ENCODE measurements around the gene VPS51. TPM values are rescaled to one million over a fixed set of nuclear protein-coding genes. Genes with fewer than 3 reads are reported as not detected.

VPS51 gene
- polyA plus RNA-seq, 2 donors = 62.3 to 70.4 TPM

GRCh38 chr11:65085446-65085845 lies 10.6 kb upstream of the VPS51 start:
- H3K36me3 ChIP-seq (ENCODE audit: control insufficient read depth in 2 of 2, insufficient read depth in 2 of 2, low read length in 1 of 2) = peaks cover 19 to 29% of the 10 kb centered on the region in 2 donors
- H3K27me3 ChIP-seq (ENCODE audit: control insufficient read depth in 1 of 2, insufficient read depth in 2 of 2, low read length in 2 of 2) = no peaks in the 10 kb centered on the region
- H3K27ac ChIP-seq (ENCODE audit: low read depth in 2 of 2, low read length in 1 of 2) = no peak overlapping the region
- peaks cover 0 to 3% of the 10 kb centered on the region in 2 donors for H3K4me1 ChIP-seq (ENCODE audit: control insufficient read depth in 2 of 2, insufficient read depth in 2 of 2, low read length in 1 of 2)
- H3K4me3 ChIP-seq (ENCODE audit: low read depth in 1 of 2, low read length in 2 of 2) = no peak overlapping the region
- WGBS, 2 donors = 78 to 91% methylated on average over 4 of the region's 4 CpGs
- H3K9me3 ChIP-seq (ENCODE audit: control insufficient read depth in 2 of 2, insufficient read depth in 1 of 2, low read depth in 1 of 2, low read length in 1 of 2) = no peaks in the 10 kb centered on the region

- Histone ChIP-seq H3K27me3 (ENCODE audit: control insufficient read depth in 1 of 2, insufficient read depth in 2 of 2, low read length in 2 of 2) (no peaks in the 10 kb centered on the region), H3K27ac (ENCODE audit: low read depth in 2 of 2, low read length in 1 of 2) (no peak overlapping the region), H3K36me3 (ENCODE audit: control insufficient read depth in 2 of 2, insufficient read depth in 2 of 2, low read length in 1 of 2) (peaks cover 19 to 29% of the 10 kb centered on the region in 2 donors), H3K9me3 (ENCODE audit: control insufficient read depth in 2 of 2, insufficient read depth in 1 of 2, low read depth in 1 of 2, low read length in 1 of 2) (no peaks in the 10 kb centered on the region), H3K4me3 (ENCODE audit: low read depth in 1 of 2, low read length in 2 of 2) (no peak overlapping the region), H3K4me1 (ENCODE audit: control insufficient read depth in 2 of 2, insufficient read depth in 2 of 2, low read length in 1 of 2) (peaks cover 0 to 3% of the 10 kb centered on the region in 2 donors)
- WGBS, 2 donors = 90 to 95% methylated on average over 9 of the region's 9 CpGs
Measured at GRCh38 chr11:65086809-65087208, 9.2 kb upstream of the VPS51 start.

- Histone ChIP-seq H3K27me3 (ENCODE audit: control insufficient read depth in 1 of 2, insufficient read depth in 2 of 2, low read length in 2 of 2) (no peaks in the 10 kb centered on the region), H3K4me3 (ENCODE audit: low read depth in 1 of 2, low read length in 2 of 2) (no peak overlapping the region), H3K36me3 (ENCODE audit: control insufficient read depth in 2 of 2, insufficient read depth in 2 of 2, low read length in 1 of 2) (peaks cover 19 to 29% of the 10 kb centered on the region in 2 donors), H3K4me1 (ENCODE audit: control insufficient read depth in 2 of 2, insufficient read depth in 2 of 2, low read length in 1 of 2) (peaks cover 0 to 3% of the 10 kb centered on the region in 2 donors), H3K9me3 (ENCODE audit: control insufficient read depth in 2 of 2, insufficient read depth in 1 of 2, low read depth in 1 of 2, low read length in 1 of 2) (no peaks in the 10 kb centered on the region), H3K27ac (ENCODE audit: low read depth in 2 of 2, low read length in 1 of 2) (no peak overlapping the region)
- 84 to 90% methylated on average over 11 of the region's 11 CpGs for WGBS, 2 donors
Measured at GRCh38 chr11:65087216-65087615, 8.8 kb upstream of the VPS51 start.

GRCh38 chr11:65087827-65088226 lies 8.2 kb upstream of the VPS51 start:
- H3K36me3 ChIP-seq (ENCODE audit: control insufficient read depth in 2 of 2, insufficient read depth in 2 of 2, low read length in 1 of 2) = peaks cover 19 to 29% of the 10 kb centered on the region in 2 donors
- no peaks in the 10 kb centered on the region for H3K9me3 ChIP-seq (ENCODE audit: control insufficient read depth in 2 of 2, insufficient read depth in 1 of 2, low read depth in 1 of 2, low read length in 1 of 2)
- no peak overlapping the region for H3K4me3 ChIP-seq (ENCODE audit: low read depth in 1 of 2, low read length in 2 of 2)
- H3K4me1 ChIP-seq (ENCODE audit: control insufficient read depth in 2 of 2, insufficient read depth in 2 of 2, low read length in 1 of 2) = peaks cover 0 to 3% of the 10 kb centered on the region in 2 donors
- no peak overlapping the region for H3K27ac ChIP-seq (ENCODE audit: low read depth in 2 of 2, low read length in 1 of 2)
- 95 to 97% methylated on average over 14 to 15 of the region's 15 CpGs for WGBS, 2 donors
- no peaks in the 10 kb centered on the region for H3K27me3 ChIP-seq (ENCODE audit: control insufficient read depth in 1 of 2, insufficient read depth in 2 of 2, low read length in 2 of 2)

- peaks cover 19 to 29% of the 10 kb centered on the region in 2 donors for H3K36me3 ChIP-seq (ENCODE audit: control insufficient read depth in 2 of 2, insufficient read depth in 2 of 2, low read length in 1 of 2)
- H3K4me1 ChIP-seq (ENCODE audit: control insufficient read depth in 2 of 2, insufficient read depth in 2 of 2, low read length in 1 of 2) = peaks cover 0 to 3% of the 10 kb centered on the region in 2 donors
- H3K9me3 ChIP-seq (ENCODE audit: control insufficient read depth in 2 of 2, insufficient read depth in 1 of 2, low read depth in 1 of 2, low read length in 1 of 2) = no peaks in the 10 kb centered on the region
- H3K4me3 ChIP-seq (ENCODE audit: low read depth in 1 of 2, low read length in 2 of 2) = no peak overlapping the region
- H3K27me3 ChIP-seq (ENCODE audit: control insufficient read depth in 1 of 2, insufficient read depth in 2 of 2, low read length in 2 of 2) = no peaks in the 10 kb centered on the region
- 94% methylated on average over 4 of the region's 4 CpGs for WGBS, 2 donors
- no peak overlapping the region for H3K27ac ChIP-seq (ENCODE audit: low read depth in 2 of 2, low read length in 1 of 2)
Measured at GRCh38 chr11:65089621-65090020, 6.4 kb upstream of the VPS51 start.

- Histone ChIP-seq H3K9me3 (ENCODE audit: control insufficient read depth in 2 of 2, insufficient read depth in 1 of 2, low read depth in 1 of 2, low read length in 1 of 2) (no peaks in the 10 kb centered on the region), H3K36me3 (ENCODE audit: control insufficient read depth in 2 of 2, insufficient read depth in 2 of 2, low read length in 1 of 2) (peaks cover 19 to 29% of the 10 kb centered on the region in 2 donors), H3K4me3 (ENCODE audit: low read depth in 1 of 2, low read length in 2 of 2) (no peak overlapping the region), H3K27me3 (ENCODE audit: control insufficient read depth in 1 of 2, insufficient read depth in 2 of 2, low read length in 2 of 2) (no peaks in the 10 kb centered on the region), H3K4me1 (ENCODE audit: control insufficient read depth in 2 of 2, insufficient read depth in 2 of 2, low read length in 1 of 2) (peaks cover 0 to 2% of the 10 kb centered on the region in 2 donors), H3K27ac (ENCODE audit: low read depth in 2 of 2, low read length in 1 of 2) (no peak overlapping the region)
- WGBS, 2 donors = 97% methylated on average over 4 of the region's 4 CpGs
Measured at GRCh38 chr11:65090628-65091027, 5.4 kb upstream of the VPS51 start.

- H3K9me3 ChIP-seq (ENCODE audit: control insufficient read depth in 2 of 2, insufficient read depth in 1 of 2, low read depth in 1 of 2, low read length in 1 of 2) = no peaks in the 10 kb centered on the region
- H3K27ac ChIP-seq (ENCODE audit: low read depth in 2 of 2, low read length in 1 of 2) = peak overlapping the region; percentile 94 to 96
- WGBS, 2 donors = 69 to 79% methylated on average over 22 of the region's 22 CpGs
- H3K36me3 ChIP-seq (ENCODE audit: control insufficient read depth in 2 of 2, insufficient read depth in 2 of 2, low read length in 1 of 2) = peaks cover 0 to 4% of the 10 kb centered on the region in 2 donors
- no peaks in the 10 kb centered on the region for H3K27me3 ChIP-seq (ENCODE audit: control insufficient read depth in 1 of 2, insufficient read depth in 2 of 2, low read length in 2 of 2)
- H3K4me1 ChIP-seq (ENCODE audit: control insufficient read depth in 2 of 2, insufficient read depth in 2 of 2, low read length in 1 of 2) = peaks cover 0 to 11% of the 10 kb centered on the region in 2 donors
- H3K4me3 ChIP-seq (ENCODE audit: low read depth in 1 of 2, low read length in 2 of 2) = no peak overlapping the region
Measured at GRCh38 chr11:65095427-65095826, 587 bp upstream of the VPS51 start.

GRCh38 chr11:65096926-65097325 lies 912 bp downstream of the VPS51 start:
- 30 to 34% methylated on average over 8 of the region's 8 CpGs for WGBS, 2 donors
- peak overlapping the region; percentile 94 to 96 for H3K27ac ChIP-seq (ENCODE audit: low read depth in 2 of 2, low read length in 1 of 2)
- peaks cover 0 to 4% of the 10 kb centered on the region in 2 donors for H3K36me3 ChIP-seq (ENCODE audit: control insufficient read depth in 2 of 2, insufficient read depth in 2 of 2, low read length in 1 of 2)
- H3K27me3 ChIP-seq (ENCODE audit: control insufficient read depth in 1 of 2, insufficient read depth in 2 of 2, low read length in 2 of 2) = no peaks in the 10 kb centered on the region
- H3K4me3 ChIP-seq (ENCODE audit: low read depth in 1 of 2, low read length in 2 of 2) = peak overlapping the region; percentile 70 to 93
- peaks cover 0 to 11% of the 10 kb centered on the region in 2 donors for H3K4me1 ChIP-seq (ENCODE audit: control insufficient read depth in 2 of 2, insufficient read depth in 2 of 2, low read length in 1 of 2)
- H3K9me3 ChIP-seq (ENCODE audit: control insufficient read depth in 2 of 2, insufficient read depth in 1 of 2, low read depth in 1 of 2, low read length in 1 of 2) = no peaks in the 10 kb centered on the region

DNA sequence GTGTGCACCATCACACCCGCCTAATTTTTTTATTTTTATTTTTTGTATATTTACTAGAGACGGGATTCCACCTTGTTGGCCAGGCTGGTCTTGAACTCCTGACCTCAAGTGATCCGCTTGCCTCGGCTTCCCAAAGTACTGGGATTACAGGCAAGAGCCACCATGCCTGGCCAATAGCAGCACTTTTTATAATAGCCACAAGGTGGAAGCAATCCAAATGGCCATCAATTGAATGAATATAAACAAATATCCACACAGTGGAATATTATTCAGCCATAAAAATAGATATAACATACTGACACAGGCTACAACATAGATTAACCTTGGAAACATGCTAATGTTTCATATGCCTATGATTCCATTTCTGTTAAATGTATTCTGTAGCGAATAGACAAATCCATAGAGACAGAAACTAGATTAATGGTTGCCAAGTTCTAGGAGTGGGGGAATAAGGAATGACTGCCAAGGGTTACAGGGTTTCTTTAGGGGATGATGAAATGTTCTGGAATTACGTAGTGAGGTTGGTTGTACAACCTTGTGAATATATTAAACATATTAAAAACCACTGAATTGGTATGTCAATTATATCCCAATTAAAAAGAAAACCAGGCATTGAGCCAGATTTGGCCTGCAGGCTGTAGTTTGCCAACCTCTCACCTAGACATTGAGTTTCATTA lies 4.8 kb downstream of the VPS51 start:
- no peaks in the 10 kb centered on the region for H3K27me3 ChIP-seq (ENCODE audit: control insufficient read depth in 1 of 2, insufficient read depth in 2 of 2, low read length in 2 of 2)
- peaks cover 0 to 4% of the 10 kb centered on the region in 2 donors for H3K36me3 ChIP-seq (ENCODE audit: control insufficient read depth in 2 of 2, insufficient read depth in 2 of 2, low read length in 1 of 2)
- no peak overlapping the region for H3K4me3 ChIP-seq (ENCODE audit: low read depth in 1 of 2, low read length in 2 of 2)
- H3K27ac ChIP-seq (ENCODE audit: low read depth in 2 of 2, low read length in 1 of 2) = peak overlapping the region in 1 of 2 donors; percentile 49
- 81 to 82% methylated on average over 6 of the region's 6 CpGs for WGBS, 2 donors
- peaks cover 0 to 7% of the 10 kb centered on the region in 2 donors for H3K4me1 ChIP-seq (ENCODE audit: control insufficient read depth in 2 of 2, insufficient read depth in 2 of 2, low read length in 1 of 2)
- no peaks in the 10 kb centered on the region for H3K9me3 ChIP-seq (ENCODE audit: control insufficient read depth in 2 of 2, insufficient read depth in 1 of 2, low read depth in 1 of 2, low read length in 1 of 2)

Data from esophagus (tissue), 2 donors.